NCI-H69 (cell line): ENCODE results near the gene UBE3D.

ENCODE experiments used
- DNase-seq: peaks from one replicate; lab custom pipeline; 2025; lab: John Stamatoyannopoulos, UW

Gene UBE3D

GRCh38 chr6:83065511-83066192 is at the start of gene UBE3D:
Gene UBE3D, minus strand, starts transcription at chr6:83065841. Its CDS starts 123 bp downstream, at chr6:83065718.
- peak; percentile 91 for DNase-seq

DNA sequence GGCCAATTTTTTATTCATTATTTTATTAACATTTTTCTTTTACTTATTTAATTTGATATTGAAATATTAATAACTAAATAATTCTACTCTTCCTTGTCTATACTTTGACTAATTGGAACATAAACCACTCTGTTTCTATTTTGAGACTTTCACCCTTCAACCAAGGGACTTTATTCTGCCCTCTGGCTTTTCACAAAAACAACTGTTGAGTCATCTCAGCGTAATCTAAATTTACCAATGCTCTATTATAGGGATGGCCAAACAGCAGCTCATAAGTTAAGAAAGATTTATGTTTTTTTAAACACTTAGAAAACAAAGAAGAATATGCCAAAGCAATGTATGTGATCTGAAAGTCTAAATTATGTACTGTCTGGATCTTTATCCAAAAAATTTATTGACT is 48.5 kb upstream of the UBE3D start:
- no peak for DNase-seq

- no peak for DNase-seq
Measured at GRCh38 chr6:83113258-83113657, 47.6 kb upstream of the UBE3D start.

GRCh38 chr6:83108378-83108777 is 42.7 kb upstream of the UBE3D start:
- DNase-seq, result no peak

DNA sequence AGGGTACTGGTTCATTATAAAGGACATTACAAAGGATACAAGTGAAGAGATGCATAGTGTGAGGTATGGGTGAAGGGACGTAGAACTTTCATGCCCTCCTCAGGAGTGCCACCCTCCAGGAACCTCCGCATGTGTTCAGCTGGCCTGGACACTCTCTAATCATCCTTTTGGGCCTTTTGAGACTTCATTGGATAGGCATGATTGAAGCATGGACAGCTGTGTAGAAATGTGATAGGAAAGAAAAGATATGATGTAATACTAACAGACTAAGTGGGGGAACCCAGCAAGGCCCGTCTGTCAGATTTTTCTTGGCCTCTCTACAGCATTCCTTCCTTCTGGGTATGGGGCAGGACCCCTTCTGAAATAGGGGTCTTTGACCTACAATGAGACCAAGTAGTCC is 32.9 kb upstream of the UBE3D start:
- no peak for DNase-seq

- DNase-seq, result no peak
Measured at GRCh38 chr6:83097675-83098074, 32.0 kb upstream of the UBE3D start.

GRCh38 chr6:83097204-83097603 is 31.6 kb upstream of the UBE3D start:
- no peak for DNase-seq

DNA sequence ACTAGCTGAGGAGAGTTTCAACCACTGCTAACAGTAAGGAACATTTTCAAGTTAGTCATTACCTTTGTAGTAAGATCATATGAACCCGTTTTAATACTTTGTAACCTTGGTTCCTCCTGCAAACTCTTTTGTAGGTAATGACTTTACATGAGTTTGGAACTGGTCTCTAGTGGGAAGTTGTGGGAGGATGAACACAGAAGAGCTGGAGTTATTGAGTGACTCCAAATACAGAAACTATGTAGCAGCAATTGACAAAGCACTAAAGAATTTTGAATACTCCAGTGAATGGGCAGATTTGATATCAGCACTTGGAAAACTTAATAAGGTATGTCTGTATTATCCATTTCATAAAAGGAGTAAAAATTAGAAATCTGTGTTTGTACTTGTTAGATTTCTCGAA is 31.1 kb upstream of the UBE3D start:
- no peak for DNase-seq

- no peak for DNase-seq
Measured at GRCh38 chr6:83092756-83093399, 27.2 kb upstream of the UBE3D start.

DNA sequence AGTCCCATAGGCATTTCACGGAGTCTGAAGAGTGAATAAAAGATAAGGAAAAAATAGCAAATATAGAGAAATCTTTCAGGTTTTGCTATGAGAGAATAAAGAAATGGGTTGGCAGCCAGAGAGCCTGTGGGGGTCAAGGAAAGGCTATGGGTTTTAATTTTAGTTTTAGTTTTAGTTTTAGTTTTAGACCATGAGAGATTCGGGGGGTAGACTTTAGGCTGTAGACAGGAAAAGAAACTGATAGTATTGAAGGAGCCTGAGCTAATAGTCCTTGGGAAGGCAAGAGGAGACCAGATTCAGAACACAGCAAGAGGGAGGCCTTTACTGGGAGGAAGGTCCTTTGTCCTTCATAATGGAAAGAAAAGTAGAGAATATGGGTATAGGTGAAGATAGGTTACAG is 21.1 kb upstream of the UBE3D start:
- no peak for DNase-seq

- no peak for DNase-seq
Measured at GRCh38 chr6:83083476-83083875, 17.8 kb upstream of the UBE3D start.

DNA sequence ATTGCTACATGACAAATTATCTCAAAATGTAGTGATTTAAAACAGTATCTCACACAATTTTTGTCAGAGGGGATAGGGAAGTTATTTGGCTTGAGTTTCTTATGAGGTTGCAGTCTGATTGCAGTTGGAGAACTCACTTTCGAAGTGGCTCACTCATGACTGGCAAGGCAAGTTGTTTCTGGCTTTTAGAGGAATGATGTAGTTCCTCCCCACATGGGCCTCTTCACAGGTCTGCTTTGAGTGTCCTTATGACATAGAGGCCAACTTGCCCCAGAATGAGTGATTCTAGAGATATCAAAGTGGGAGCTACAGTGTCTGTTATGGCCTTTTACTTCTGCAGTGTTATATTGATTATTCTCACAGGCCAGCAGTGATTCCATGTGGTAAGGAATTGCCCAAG is 8.0 kb upstream of the UBE3D start:
- no peak for DNase-seq

- no peak for DNase-seq
Measured at GRCh38 chr6:83072726-83073125, 7.1 kb upstream of the UBE3D start.

GRCh38 chr6:83071707-83072106 is 6.1 kb upstream of the UBE3D start:
- DNase-seq, result no peak

- DNase-seq, result no peak
Measured at GRCh38 chr6:83071023-83071422, 5.4 kb upstream of the UBE3D start.

GRCh38 chr6:83069633-83070032 is 4.0 kb upstream of the UBE3D start:
- no peak for DNase-seq

DNA sequence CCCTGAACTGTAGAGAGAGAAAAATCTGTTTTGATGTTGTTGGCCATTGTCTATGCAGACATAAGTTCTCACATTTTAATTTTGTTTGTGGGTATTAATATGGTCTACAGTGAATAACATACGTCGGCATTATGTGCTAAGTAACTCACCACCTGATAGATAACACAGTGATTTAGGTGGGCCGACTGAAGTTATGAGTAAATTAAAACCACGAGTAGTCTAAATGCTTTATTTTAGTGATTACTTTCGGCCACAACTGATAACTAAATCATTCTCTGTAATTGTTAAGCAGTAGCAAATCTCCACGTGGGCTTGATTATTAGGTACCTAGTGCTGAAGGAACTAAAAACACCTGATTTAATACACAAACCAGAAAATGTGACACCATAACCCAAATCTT is 3.0 kb upstream of the UBE3D start:
- peak; percentile 18 for DNase-seq

- peak; percentile 98 for DNase-seq
Measured at GRCh38 chr6:83067448-83068439, 2.1 kb upstream of the UBE3D start, which contains the start of gene DOP1A. Gene DOP1A, plus strand, starts transcription at chr6:83067671. Its CDS starts 29,307 bp downstream, at chr6:83096978.

DNA sequence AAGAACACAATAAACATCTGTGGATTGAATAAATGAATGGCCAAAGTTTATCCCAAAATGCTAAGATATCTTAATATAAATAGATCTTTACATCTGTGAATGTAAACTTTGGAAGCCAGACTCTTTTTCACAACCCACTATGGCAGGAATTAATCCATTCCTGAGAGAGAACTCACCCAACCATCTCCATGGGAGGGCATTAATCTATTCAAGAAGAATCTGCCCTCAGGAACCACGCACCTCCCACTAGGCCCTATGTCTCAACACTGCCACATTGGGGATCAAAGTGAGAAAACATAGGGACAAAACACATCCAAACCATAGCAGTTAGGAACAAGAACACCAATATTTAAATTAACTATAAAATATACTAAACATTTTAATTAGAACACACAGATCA is 3.4 kb downstream of the UBE3D start:
- peak; percentile 7 for DNase-seq

DNA sequence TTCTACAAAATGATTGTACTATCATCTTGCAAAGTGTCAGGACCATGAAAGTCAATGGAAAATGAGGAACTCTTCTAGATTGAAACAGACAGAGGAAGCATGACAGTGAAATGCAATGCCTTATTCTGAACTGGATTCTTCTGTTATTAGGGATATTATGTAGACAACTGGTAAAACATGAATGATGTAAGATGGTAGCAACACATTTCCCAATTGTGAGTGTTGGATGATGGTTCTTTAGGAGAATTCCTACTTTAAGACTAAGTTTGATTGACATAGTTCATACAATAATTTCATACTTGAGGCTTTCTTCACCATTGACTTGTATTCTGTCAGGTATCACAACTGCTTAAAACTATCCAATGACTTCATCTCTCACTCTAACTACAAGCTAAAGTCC is 4.5 kb downstream of the UBE3D start:
- no peak for DNase-seq

GRCh38 chr6:83057705-83058321 is 7.8 kb downstream of the UBE3D start:
- peak; percentile 76 for DNase-seq

- peak; percentile 58 for DNase-seq
Measured at GRCh38 chr6:83055366-83055964, 10.2 kb downstream of the UBE3D start.
